Peyer's patch (tissue), 4 donors: Measurements from ENCODE around the gene GNB5. TPM values are rescaled to one million over a fixed set of nuclear protein-coding genes. Genes with fewer than 3 reads are reported as not detected.
"Not testable (repeated sequence)": the region's sequence is repeated elsewhere in the genome, so short reads cannot be mapped to it uniquely, and the experiment has no call there.

Source experiments
- DNase-seq, 3 donors: peaks; one replicate each; pipeline ENCODE4 v3.0.0-alpha.2; 2017 to 2019
- H3K27ac ChIP-seq, 4 donors: fragments of 200-600 bp; sonication (generic); one replicate each; pipeline ENCODE4 v1.5.1; 2016 to 2019
- H3K27me3 ChIP-seq, 2 donors: fragments of 200-600 bp; sonication (generic); one replicate each; pipeline ENCODE4 v1.5.1; 2019
- H3K36me3 ChIP-seq, 3 donors: fragments of 200-600 bp; sonication (generic); one replicate each; pipeline ENCODE4 v1.5.1; 2016 to 2019
- H3K4me1 ChIP-seq, 4 donors: fragments of 200-600 bp; sonication (generic); one replicate each; pipeline ENCODE4 v1.5.1; 2016 to 2019
- H3K4me3 ChIP-seq, 4 donors: fragments of 200-600 bp; sonication (generic); 1 replicate in 3 of 4; 2 replicates in 1 of 4; pipeline ENCODE4 v1.5.1; 2016 to 2019; ENCODE audit warnings: mild to moderate bottlenecking in 1 of 4
- H3K9me3 ChIP-seq, 4 donors: fragments of 200-600 bp; sonication (generic); one replicate each; pipeline ENCODE4 v1.5.1; 2016 to 2019; ENCODE audit warnings: mild to moderate bottlenecking in 1 of 4
- POLR2A ChIP-seq, 2 donors: fragments of 450-650 bp; IDR thresholded peaks; one replicate each; pipeline ENCODE4 v1.5.1; 2017; ENCODE audit warnings: antibody characterized with exemption in 2 of 2, mild to moderate bottlenecking in 2 of 2, moderate library complexity in 2 of 2
- total RNA-seq, 4 donors: library from RNA; depleted of rRNA; stranded (reverse); fragments of >200 nt; gene quantifications; one replicate each; pipeline ENCODE4 v1.1.0, GENCODE V29; 2016
- TF ChIP-seq, protein P1 (sequence below), 6 experiments: fragments of 450-650 bp in 4 of 6; fragments of 200-600 bp in 2 of 6; sonication (generic) in 1 of 6; IDR thresholded peaks; one replicate each; pipeline ENCODE4 v1.5.1; 2017 to 2019; ENCODE audit warnings: antibody characterized with exemption in 6 of 6, mild to moderate bottlenecking in 3 of 6, moderate library complexity in 1 of 6

The GNB5 gene
- total RNA-seq, 4 donors from 2014 or later: 6.1 to 120 (median 7.6) TPM

- no peak for DNase-seq
- peaks cover 0 to 5% (median 2%) of the 10 kb centered on the region in 4 donors for H3K4me1 ChIP-seq
- no peak overlapping the region for H3K4me3 ChIP-seq
- H3K27ac ChIP-seq: no peak overlapping the region
- H3K9me3 ChIP-seq: peaks cover 0 to 10% (median 0%) of the 10 kb centered on the region in 4 donors
- TF ChIP-seq, protein P1, sequence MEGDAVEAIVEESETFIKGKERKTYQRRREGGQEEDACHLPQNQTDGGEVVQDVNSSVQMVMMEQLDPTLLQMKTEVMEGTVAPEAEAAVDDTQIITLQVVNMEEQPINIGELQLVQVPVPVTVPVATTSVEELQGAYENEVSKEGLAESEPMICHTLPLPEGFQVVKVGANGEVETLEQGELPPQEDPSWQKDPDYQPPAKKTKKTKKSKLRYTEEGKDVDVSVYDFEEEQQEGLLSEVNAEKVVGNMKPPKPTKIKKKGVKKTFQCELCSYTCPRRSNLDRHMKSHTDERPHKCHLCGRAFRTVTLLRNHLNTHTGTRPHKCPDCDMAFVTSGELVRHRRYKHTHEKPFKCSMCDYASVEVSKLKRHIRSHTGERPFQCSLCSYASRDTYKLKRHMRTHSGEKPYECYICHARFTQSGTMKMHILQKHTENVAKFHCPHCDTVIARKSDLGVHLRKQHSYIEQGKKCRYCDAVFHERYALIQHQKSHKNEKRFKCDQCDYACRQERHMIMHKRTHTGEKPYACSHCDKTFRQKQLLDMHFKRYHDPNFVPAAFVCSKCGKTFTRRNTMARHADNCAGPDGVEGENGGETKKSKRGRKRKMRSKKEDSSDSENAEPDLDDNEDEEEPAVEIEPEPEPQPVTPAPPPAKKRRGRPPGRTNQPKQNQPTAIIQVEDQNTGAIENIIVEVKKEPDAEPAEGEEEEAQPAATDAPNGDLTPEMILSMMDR (IDR thresholded peaks at IDR 0.05): no peak
- no peak for TF ChIP-seq POLR2A (IDR thresholded peaks at IDR 0.05)
- H3K27me3 ChIP-seq: no peaks in the 10 kb centered on the region
- no peaks in the 10 kb centered on the region for H3K36me3 ChIP-seq
Observed at GRCh38 chr15:52083603-52084002, 107.6 kb downstream of the GNB5 start.

DNA sequence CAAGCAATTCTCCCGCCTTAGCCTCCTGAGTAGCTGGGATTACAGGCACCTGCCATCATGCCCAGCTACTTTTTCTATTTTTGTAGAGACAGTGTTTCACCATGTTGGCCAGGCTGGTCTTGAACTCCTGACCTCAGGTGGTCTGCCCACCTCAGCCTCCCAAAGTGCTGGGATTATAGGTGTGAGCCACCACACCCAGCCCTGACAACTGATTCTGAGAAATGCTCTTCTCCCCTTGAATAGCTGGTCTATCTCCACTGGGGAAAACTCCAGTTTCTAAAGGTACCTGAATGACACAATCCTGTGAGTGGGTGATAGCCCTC, 108.2 kb downstream of the GNB5 start:
- H3K4me3 ChIP-seq, H3K27ac ChIP-seq, H3K27me3 ChIP-seq, DNase-seq, H3K4me1 ChIP-seq, H3K36me3 ChIP-seq: not testable (repeated sequence)
- peaks cover 0 to 10% (median 0%) of the 10 kb centered on the region in 4 donors for H3K9me3 ChIP-seq

- Histone ChIP-seq H3K4me3 (no peak overlapping the region), H3K4me1 (peaks cover 0 to 8% (median 4%) of the 10 kb centered on the region in 4 donors), H3K27ac (no peak overlapping the region), H3K36me3 (no peaks in the 10 kb centered on the region), H3K27me3 (no peaks in the 10 kb centered on the region), H3K9me3 (peaks cover 0 to 10% (median 0%) of the 10 kb centered on the region in 4 donors)
- no peak for DNase-seq
- TF ChIP-seq, protein P1 (IDR thresholded peaks at IDR 0.05): no peak
- TF ChIP-seq POLR2A (IDR thresholded peaks at IDR 0.05): no peak
Observed at GRCh38 chr15:52082197-52083036, 108.8 kb downstream of the GNB5 start.

DNA sequence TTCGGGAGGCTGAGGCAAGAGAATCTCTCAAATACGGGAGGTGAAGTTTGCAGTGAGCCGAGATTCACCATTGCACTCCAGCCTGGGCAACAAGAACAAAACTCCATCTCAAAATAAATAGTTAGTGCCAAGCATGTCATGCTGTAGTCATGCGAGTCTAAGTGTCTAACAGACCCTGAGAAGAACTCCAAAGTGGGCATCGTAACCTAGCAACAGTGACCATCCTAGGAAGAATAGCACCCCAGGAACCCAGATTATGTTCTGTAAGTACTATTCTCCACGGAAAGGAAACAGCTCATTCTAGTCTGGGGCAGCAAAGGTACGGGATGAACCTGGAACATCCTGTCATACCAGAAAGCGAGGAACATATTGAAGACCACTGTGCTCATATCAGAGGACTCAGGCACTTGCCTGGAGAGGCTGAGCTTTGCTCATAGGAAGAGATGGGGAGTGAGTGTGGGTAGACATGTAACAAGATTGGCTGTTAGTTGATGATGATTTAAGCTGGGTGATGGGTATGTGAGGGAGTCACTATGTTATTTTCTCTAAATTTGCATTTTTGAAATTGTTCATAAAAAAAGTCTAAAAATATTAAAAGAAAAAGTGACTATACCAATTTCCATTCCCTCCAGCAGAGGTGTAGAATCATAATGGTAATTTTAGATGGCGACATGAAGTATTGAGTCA, 110.3 kb downstream of the GNB5 start:
- no peak for TF ChIP-seq POLR2A (IDR thresholded peaks at IDR 0.05)
- TF ChIP-seq, protein P1 (IDR thresholded peaks at IDR 0.05): no peak
- peaks cover 0 to 12% (median 4%) of the 10 kb centered on the region in 4 donors for H3K4me1 ChIP-seq
- H3K27ac ChIP-seq: no peak overlapping the region
- no peak for DNase-seq
- H3K9me3 ChIP-seq: no peaks in the 10 kb centered on the region
- H3K36me3 ChIP-seq: no peaks in the 10 kb centered on the region
- H3K27me3 ChIP-seq: no peaks in the 10 kb centered on the region
- no peak overlapping the region for H3K4me3 ChIP-seq

DNA sequence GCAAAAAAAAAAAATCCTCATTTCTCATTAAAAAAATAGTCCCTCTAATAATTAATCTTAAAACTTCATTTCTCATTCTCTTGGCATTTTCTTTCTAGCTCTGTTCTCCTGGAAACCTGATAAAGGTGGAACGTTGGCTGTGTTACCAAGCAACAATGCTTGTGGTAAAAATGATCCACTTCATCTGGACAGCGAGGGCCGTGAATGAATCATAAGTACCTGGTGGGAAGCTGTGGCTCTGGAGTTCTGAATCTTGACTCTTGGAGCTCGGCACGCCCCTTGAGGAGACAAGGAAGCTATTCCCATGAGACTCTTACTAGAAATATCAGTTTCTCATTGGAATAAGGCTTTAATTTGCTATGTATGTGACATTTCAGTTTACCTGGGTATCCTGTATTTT, 111.2 kb downstream of the GNB5 start:
- Histone ChIP-seq H3K27ac (no peak overlapping the region), H3K9me3 (no peaks in the 10 kb centered on the region), H3K4me1 (peaks cover 0 to 12% (median 4%) of the 10 kb centered on the region in 4 donors), H3K4me3 (no peak overlapping the region), H3K36me3 (no peaks in the 10 kb centered on the region), H3K27me3 (no peaks in the 10 kb centered on the region)
- TF ChIP-seq, protein P1 (IDR thresholded peaks at IDR 0.05): no peak
- no peak for TF ChIP-seq POLR2A (IDR thresholded peaks at IDR 0.05)
- no peak for DNase-seq
